ENCODE results near the gene GFI1. TPM values are rescaled to one million over a fixed set of nuclear protein-coding genes. Genes with fewer than 3 reads are reported as not detected.
"Not testable (repeated sequence)": the region's sequence is repeated elsewhere in the genome, so short reads cannot be mapped to it uniquely, and the experiment has no call there.

Gene GFI1
- 0.19 TPM for total RNA-seq
- long read RNA-seq: 0 reads

DNA sequence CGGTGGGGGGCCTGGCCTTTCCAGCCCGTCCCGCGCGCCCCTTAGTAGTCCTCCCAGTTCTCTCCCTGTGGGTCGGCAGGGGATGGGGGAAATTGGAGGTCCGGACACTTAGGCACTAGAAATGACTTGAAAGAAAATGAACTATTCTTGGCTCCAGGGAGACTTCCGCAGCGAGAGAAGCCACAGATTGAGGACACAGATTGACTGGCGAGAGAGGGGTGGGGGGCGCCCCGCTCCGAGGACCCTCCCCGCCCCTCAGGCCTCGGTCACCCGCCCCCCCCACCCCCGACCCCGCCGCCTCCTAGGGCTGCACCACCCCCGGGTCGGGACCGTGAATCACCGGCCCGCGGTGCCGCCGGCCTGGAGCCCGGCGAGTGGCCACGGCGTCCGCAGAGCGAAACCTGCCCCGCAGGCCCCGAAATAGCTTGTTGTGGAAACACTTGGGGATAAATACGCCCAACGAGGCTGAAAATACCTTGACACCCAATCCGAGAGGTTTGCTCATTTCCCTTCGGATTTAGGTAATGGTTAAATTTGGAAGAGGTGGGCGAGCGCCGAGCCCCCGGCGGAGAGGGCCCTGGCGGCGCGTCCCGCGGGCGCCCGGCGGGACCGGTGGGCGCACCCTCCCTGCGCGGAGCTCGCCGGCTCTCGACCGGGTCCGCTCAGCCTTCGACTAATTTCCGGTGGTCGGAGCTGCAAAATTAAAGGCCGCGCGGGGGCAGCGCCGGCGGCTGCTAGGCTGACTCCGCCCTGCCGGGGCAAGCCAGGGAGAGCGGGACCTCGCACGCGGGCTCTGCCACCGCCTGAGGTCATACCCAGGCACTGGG is at the start of gene GFI1:
Gene GFI1 (minus strand): TSS at position 675 of the 827 bp plus-strand sequence. CDS start 3,438 bp downstream, outside the sequence.
- peak; percentile 32 for ATAC-seq (ENCODE audit: poor library complexity)
- peak; percentile 56 for DNase-seq
- intact Hi-C loops (cut with DNase I): no loop called here

DNA sequence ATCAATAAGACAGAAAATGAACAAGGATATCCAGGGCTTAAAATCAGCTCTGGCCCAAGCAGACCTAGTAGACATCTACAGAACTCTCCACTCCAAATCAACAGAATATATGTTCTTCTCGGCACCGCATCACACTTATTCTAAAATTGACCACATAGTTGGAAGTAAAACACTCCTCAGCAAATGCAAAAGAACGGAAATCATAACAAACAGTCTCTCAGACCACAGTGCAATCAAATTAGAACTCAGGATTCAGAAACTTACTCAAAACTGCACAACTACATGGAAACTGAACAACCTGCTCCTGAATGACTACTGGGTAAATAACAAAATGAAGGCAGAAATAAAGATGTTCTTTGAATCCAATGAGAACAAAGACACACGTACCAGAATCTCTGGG is 45.6 kb upstream of the GFI1 start:
- intact Hi-C loops (cut with DNase I); DNase-seq; ATAC-seq (ENCODE audit: poor library complexity): not testable (repeated sequence)

DNA sequence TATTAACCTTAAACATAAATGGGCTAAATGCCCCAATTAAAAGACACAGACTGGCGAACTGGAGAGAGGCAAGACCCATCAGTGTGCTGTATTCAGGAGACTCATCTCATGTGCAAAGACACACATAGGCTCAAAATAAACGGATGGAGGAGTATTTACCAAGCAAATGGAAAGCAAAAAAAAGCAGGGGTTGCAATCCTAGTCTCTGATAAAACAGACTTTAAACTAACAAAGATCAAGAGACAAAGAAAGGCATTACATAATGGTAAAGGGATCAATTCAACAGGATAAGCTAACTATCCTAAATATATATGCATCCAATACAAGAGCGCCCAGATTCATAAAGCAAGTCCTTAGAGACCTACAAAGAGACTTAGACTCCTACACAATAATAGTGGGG is 45.2 kb upstream of the GFI1 start:
- intact Hi-C loops (cut with DNase I); ATAC-seq (ENCODE audit: poor library complexity); DNase-seq: not testable (repeated sequence)

DNA sequence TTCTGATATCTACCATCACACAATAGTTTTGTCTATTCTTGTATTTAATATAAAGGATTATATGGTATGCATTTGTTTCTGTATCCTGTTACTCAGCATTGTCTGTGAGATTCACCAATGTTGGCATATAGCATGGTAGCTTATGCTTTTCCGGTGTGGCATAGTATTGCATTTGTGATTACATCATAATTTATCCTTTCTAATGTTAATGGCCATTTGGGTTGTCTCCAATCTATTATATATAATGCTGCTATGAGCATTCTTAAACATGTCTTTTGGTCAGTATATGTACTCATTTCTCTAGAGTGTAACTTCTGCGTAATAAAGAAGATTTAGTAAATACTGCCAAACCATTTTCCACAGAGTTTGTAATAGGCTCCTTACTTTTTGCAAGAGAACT is 40.9 kb upstream of the GFI1 start:
- no peak for ATAC-seq (ENCODE audit: poor library complexity)
- DNase-seq: no peak
- intact Hi-C loops (cut with DNase I): no loop called here

DNA sequence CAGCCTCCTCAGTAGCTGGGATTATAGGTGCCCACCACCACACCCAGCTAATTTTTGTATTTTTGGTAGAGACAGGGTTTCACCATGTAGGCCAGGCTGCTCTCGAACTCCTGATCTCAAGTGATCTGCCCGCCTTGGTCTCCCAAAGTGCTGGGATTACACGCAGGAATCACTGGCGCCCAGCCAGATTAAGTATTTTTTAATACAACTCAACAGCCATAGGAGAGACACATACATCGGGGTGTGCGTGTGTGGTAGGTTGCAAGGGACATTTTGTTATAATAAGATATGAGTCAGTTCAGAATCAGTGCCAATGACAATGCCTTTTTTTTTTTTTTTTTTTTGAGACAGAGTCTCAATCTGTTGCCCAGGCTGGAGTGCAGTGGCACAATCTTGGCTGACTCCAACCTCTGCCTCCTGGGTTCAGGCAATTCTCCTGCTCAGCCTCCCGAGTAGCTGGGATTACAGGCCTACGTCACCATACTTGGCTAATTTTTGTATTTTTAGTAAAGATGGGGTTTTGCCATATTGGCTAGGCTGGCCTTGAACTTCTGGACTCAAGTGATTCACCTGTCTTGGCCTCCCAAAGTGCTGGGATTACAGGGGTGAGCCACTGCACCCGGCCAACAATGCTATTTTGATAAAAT is 38.3 kb upstream of the GFI1 start:
- ATAC-seq (ENCODE audit: poor library complexity); intact Hi-C loops (cut with DNase I); DNase-seq: not testable (repeated sequence)

DNA sequence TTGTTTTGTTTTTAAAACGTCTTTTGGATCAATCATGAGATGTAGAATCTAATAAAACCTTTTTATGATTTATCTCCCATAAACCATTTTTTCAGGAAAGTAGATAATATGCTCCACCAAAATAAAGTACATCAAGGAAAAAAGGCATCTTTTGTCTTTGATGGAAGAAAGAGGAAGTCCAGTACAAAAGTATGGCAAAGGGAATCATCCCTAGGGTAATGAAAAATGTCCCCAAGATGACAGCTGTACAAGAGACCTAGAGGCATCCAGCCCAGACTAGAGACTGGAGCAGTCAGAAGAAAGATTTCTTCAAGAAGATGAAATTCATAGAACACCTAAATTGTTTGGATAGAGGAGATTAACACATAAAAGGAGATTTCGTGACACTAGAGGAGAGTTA is 32.3 kb upstream of the GFI1 start:
- DNase-seq: no peak
- intact Hi-C loops (cut with DNase I): no loop called here
- no peak for ATAC-seq (ENCODE audit: poor library complexity)

DNA sequence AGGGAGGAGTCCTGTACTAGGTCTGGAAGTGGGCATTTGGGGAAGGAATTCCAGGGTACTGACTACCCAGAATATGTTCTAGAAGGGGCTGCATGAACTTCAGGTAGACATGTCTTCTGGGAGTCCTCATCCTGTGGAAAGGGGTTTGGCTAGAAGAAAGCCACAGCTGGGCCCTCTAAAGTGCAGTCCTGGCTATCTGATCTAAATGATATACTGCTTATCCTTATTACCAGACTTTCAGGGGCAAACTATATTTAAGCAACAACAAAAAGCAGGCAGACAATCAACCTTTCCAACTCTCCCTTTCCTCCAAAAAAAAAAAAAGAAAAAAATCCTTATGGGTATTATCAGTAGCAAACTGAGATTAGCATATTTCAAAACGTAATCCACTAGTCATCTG is 29.8 kb upstream of the GFI1 start:
- DNase-seq: no peak
- no peak for ATAC-seq (ENCODE audit: poor library complexity)
- intact Hi-C loops (cut with DNase I): no loop called here

DNA sequence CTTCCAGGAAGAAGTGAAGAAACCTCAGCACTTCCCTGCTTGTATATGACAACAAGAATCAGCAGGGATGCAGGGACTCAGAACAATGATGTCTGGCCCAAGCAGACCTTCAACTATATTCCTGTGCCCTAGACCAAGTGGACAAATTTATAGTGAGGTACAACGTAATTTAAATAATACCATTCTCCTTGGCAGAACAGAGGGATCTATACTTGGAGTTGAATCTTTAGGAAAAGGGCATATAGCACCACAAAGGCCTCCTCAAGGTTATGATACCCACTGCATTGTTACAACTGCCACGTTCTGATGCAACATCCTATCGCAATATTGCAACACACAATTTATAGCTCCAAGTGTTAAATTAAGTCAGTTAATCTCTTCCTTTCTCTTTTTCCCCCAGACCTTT is 29.1 kb upstream of the GFI1 start:
- no peak for DNase-seq
- no peak for ATAC-seq (ENCODE audit: poor library complexity)
- intact Hi-C loops (cut with DNase I): no loop called here

DNA sequence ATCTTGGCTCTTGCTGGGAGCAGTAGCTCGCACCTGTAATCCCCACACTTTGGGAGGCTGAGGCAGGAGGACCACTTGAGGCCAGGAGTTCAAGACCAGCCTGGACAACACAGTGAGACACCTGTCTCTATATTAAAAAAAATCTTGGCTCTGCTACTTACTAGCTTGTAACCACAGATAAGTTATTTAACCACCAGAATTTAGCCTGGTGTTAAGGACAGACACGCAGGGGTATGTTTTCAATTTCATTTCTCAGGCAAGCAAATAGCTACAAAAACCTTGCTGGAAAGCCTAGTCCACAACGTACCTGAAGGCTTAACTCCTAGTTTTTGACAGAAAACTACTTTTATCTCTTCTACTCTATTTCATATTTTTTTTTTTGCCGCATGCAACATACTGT is 24.8 kb upstream of the GFI1 start:
- ATAC-seq (ENCODE audit: poor library complexity): no peak
- intact Hi-C loops (cut with DNase I): no loop called here
- no peak for DNase-seq

DNA sequence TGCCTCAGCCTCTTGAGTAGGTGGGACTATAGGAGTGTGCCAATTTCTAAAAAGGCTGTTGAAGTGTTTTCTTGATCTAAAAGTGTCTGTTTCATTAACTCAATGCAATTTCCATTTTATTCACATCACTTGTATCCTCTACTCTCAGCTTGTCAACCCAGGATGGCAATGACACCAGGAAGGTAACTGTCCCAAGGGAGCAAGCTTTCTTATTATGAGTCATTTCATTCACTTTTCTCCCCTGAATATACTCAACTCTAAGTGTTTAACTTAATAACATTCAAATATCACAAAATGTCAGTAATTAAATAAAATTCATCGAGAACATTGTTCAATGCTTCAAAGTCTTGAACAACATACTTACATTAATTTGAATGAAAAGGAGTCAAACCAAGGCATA is 22.9 kb upstream of the GFI1 start:
- intact Hi-C loops (cut with DNase I): no loop called here
- no peak for DNase-seq
- ATAC-seq (ENCODE audit: poor library complexity): no peak

DNA sequence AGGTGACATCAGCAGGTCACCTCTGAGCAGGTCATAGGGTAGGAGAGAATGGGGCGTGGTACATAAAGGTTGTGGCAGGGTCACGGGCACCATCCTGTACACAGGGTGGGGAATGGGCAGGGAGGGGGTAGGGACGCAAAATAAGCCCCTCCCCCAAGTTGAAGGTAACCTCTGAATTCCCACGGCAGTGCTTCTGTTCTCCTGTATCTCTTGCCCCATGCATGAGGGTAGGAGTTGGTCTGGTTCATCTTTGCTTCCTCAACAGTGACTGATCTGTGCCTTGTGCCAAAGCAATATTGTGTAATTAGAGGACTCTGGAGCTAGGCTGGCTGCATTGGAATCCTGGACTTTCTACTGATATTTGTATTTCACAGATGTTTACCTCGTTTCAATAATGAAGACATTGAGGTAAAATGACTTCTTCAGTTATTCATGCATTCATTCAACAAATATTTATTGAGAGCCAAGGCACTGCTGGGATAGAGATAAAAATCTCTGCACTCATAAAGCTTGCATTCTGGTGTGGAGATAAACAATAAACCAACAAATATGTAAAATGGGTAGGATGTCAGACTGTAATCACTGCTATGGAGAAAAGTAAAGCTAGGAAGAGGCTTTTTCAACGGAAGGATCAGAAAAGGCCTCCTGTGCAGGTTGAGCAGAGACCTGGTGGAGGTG is 18.4 kb upstream of the GFI1 start:
- intact Hi-C loops (cut with DNase I): no loop called here
- no peak for ATAC-seq (ENCODE audit: poor library complexity)

DNA sequence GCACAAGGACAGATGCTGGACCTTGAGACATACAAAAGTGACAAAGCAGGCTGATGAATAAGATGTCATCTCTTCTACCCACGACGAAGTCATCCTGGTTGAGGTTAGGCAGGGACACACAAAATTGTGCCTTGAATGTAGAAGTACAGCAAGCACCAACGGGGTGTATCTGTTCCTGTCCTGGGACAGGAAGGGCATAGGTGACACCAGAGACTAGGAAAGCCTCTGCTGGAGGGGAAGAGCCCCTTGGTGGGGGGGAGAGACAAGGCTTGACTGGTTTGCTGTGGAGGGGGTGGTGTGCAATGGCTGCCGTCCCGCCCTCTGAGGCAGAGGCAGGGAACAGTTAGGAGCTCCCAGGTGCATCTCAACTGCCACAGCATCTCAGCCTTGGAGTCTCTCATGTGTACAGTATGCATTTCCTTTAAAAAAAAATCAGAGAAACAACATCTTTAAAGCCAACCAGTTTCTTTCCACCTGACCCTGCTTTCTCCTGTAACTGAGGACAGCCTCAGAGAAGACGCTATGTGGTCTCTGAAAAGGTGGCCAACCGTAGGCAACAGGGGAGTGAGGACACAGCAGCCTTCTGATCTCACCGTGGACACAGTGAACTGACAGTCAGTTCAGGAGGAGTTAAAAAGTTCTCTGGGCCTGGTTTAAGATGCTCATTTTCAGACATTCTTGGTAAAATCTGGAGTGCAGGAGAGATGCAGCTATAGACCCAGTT is 17.7 kb upstream of the GFI1 start:
- DNase-seq: no peak
- no peak for ATAC-seq (ENCODE audit: poor library complexity)
- intact Hi-C loops (cut with DNase I): no loop called here

More for the DNA sequence above, 18.4 kb upstream of the GFI1 start:
- no peak for DNase-seq

DNA sequence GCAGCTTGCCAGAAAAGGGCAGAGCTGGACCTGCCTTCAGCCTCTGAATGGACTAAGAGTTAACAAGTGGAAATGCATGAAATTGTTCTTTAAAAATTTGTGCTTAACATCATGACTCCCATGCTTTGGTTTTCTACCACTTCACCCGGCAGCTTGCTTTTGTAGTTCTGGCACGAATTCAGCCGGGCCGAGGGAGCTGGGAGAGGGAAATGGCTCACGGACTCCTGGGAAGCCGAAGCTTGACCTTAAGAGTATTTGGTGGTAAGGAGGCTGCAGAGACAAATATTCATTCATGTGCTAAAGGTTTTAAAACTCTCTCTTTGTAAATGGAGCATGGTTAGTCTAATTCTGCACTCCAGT is 17.2 kb upstream of the GFI1 start:
- intact Hi-C loops (cut with DNase I): no loop called here
- no peak for ATAC-seq (ENCODE audit: poor library complexity)
- no peak for DNase-seq

DNA sequence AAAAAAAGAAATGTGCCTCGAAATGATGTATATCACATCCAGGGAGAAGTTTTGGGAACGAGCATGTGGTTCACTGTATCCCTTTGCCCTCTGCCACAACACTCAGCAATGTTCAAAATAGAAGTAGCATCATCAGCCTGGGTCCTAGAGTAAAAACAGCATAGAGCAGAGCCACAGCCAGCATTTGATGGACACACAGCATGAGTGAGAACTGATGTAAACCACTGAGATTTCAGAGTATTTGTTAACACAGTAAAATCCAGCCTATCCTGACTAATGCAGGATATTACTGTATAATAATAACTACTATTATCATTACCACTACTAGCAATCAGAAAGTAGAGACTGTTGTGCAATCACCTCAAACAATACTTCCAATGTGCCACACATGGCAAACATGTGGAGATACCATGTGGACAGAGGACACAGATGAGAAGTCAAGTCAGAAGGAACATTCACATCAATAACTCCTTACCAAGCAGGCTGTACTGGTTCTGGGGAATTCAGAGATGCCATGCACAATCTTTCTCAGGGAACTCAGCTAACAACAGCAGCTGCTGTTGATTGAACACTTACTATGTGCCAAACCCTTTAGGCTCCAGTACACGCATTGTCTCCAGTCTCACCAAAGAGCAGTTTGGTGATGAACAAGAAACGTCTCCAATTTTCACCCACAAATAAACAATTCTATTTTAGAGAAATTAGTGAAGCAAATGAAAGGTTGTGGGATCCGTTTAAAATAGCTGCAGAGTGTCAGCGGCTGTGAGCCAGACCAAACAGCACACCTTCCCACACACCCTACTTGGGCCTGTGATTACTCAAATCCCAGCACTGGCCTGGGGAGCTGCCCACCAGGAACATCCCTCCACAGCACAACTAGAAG is 16.6 kb upstream of the GFI1 start:
- intact Hi-C loops (cut with DNase I): no loop called here
- ATAC-seq (ENCODE audit: poor library complexity) (no peak), DNase-seq (no peak)

DNA sequence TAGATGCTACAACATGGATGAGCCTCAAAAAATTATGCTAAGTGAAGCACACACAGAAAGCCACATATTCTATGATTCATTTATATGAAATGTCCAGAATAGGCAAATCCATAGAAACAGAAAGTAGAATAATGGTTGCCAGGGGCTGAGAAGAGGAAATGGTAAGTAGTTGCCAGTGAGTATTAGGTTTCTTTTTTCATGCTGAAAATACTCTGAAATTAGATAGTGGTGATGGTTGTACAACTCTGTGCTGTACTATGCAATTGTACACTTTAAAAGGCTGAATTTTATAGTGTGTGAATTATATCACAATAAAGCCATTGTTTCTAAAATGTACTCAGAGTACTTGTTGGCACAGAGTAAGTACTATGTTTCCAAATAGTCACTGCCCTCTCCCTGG is 15.5 kb upstream of the GFI1 start:
- ATAC-seq (ENCODE audit: poor library complexity) (no peak), DNase-seq (no peak)
- intact Hi-C loops (cut with DNase I): no loop called here

DNA sequence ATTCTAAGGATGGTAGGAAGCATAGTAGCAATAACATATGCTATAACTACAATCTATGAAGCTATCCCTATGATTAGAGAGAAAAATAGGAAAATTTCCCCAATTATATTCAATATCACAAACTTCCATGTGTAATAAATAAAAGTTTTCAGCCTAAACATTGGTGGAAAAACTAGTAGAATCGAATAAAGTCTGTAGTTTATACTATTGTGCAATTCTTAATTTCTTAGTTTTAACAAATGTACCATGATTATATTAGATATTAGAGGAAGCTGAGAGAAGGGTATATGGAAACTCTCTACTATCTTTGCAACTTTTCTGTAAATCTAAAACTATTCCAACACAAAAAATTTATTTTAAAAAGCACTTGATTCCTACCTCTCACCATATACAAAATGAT is 13.8 kb upstream of the GFI1 start:
- intact Hi-C loops (cut with DNase I): no loop called here
- no peak for ATAC-seq (ENCODE audit: poor library complexity)
- no peak for DNase-seq

DNA sequence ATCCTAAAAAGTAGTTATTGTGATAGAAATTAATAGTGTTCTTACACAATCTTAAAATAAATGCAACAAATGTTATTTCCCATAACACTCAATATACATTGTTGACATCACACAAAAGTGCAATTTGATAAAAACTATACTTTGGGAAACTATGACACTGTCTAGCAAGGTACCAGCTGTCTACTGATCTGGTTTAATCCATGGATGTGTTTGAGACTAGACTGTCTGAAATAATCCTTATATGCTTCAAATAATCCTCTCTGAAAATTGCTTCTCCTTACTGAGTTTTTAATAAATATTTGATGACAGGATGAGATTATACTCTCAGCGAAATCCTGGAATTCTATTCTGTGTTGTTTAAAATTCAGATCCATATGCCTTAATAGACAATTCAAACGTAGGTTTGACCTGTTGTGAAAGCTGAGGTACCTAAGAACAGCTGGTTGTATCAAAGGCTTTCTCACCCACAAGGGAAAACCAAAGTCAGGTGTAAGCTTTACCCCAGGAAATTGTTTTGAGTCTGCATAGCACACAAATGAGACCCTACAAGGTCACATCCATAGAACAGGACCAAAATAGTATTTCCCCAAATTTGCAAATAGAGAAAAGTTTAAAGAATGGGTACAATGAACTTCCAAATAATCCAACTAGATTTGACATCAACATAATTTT is 8.8 kb upstream of the GFI1 start:
- DNase-seq: no peak
- ATAC-seq (ENCODE audit: poor library complexity): no peak
- intact Hi-C loops (cut with DNase I): no loop called here
